ENCODE data around the gene CLDN1. TPM values are rescaled to one million over a fixed set of nuclear protein-coding genes. Genes with fewer than 3 reads are reported as not detected.

CLDN1 gene
- total and polyA plus RNA-seq, 10 of the 15 experiments (the other 5 are each of a cell fraction or from before 2014, with no cell fraction given) = 3.4 to 22.8 (median 8.5) TPM

- Histone ChIP-seq H3K27ac (ENCODE audit: control insufficient read depth, insufficient read depth) (no peak overlapping the region), H3K79me2 (ENCODE audit: control insufficient read depth, insufficient read depth, low read length) (no peaks in the 10 kb centered on the region), H3K27me3 (replicated peaks in 1 of 2; ENCODE audit: control insufficient read depth in 2 of 2, insufficient read depth in 2 of 2, low read length in 1 of 2) (no peaks in the 10 kb centered on the region; a peak in 1 of 4 replicates), H3K4me3 (no peak overlapping the region), H2AFZ (ENCODE audit: control insufficient read depth, low read depth, low read length) (no peak overlapping the region), H3K9ac (ENCODE audit: control insufficient read depth, insufficient read depth, low read length) (no peak overlapping the region), H3K4me1 (ENCODE audit: control insufficient read depth, insufficient read depth, low read length) (no peaks in the 10 kb centered on the region), H3K36me3 (ENCODE audit: control insufficient read depth in 2 of 2, insufficient read depth in 2 of 2, low read length in 1 of 2) (no peaks in the 10 kb centered on the region), H4K20me1 (ENCODE audit: control insufficient read depth, insufficient read depth) (no peaks in the 10 kb centered on the region), H3K4me2 (ENCODE audit: control insufficient read depth, insufficient read depth) (no peak overlapping the region), H3K9me3 (replicated peaks; ENCODE audit: control insufficient read depth, insufficient read depth, low read length) (no peaks in the 10 kb centered on the region)
- FAIRE-seq (no peak), DNase-seq (ENCODE audit: low read depth, low spot score) (no peak), ATAC-seq (no peak)
- CTCF ChIA-PET = interaction anchor here (0.6 to 2.3 kb wide), 6 partner anchors 10 to 146 kb away, joined by 3 to 16 read pairs (median 3); no protein-coding TSS in a partner anchor
- whole genome bisulfite sequencing (ENCODE audit: insufficient coverage, insufficient replicate concordance, low lambda C conversion rate, missing lambda C conversion rate) = 32% methylated on average over 2 of the region's 2 CpGs
- POLR2A ChIA-PET = no interaction called here
- SMC1A ChIA-PET (ENCODE audit: uncharacterized antibody, unreplicated experiment) = interaction anchor here (0.8 to 1.3 kb wide), 7 partner anchors 9 to 276 kb away, joined by 3 to 5 read pairs (median 3); no protein-coding TSS in a partner anchor
- in situ Hi-C loops (cut with MboI) = no loop called here
- TF ChIP-seq ZNF384 (IDR thresholded peaks at IDR 0.05; ENCODE audit: borderline replicate concordance, low read depth, low read length) (no peak), NBN (IDR thresholded peaks at IDR 0.05) (no peak), MLLT1 (IDR thresholded peaks at IDR 0.05) (no peak), MYB (IDR thresholded peaks at IDR 0.05; ENCODE audit: borderline replicate concordance, low read depth, low read length) (no peak), MXI1 (IDR thresholded peaks at IDR 0.05; ENCODE audit: low read depth, low read length) (no peak), KLF5 (IDR thresholded peaks at IDR 0.05; ENCODE audit: partially characterized antibody) (no peak), IRF5 (IDR thresholded peaks at IDR 0.05; ENCODE audit: borderline replicate concordance) (no peak)
- BruUV-seq (replicated peaks) = no TSS peak
- RAD21 ChIA-PET (ENCODE audit: unreplicated experiment) = interaction anchor here (0.8 to 1.3 kb wide), 2 partner anchors 9 to 14 kb away, joined by 3 to 6 read pairs; no protein-coding TSS in a partner anchor
- intact Hi-C loops (cut with micrococcal nuclease; ENCODE audit: unreplicated experiment) = no loop called here
These were observed 48.1 kb upstream of the CLDN1 start for GRCh38 chr3:190370369-190370768.

Measured in GM12878 (cell line).